A549 (cell line): ENCODE results near the gene ZSCAN30. TPM values are rescaled to one million over a fixed set of nuclear protein-coding genes. Genes with fewer than 3 reads are reported as not detected.
A peak's percentile ranks its signal among the peaks of the same experiment; 100 is the strongest.

ENCODE experiments used
- ATAC-seq, 2 experiments: fragments of 200-7000 bp in 1 of 2; fragments of >200 bp in 1 of 2; cut with Nextera tagmentation in 1 of 2; cut with Tn5 transposase in 1 of 2; 3 replicates each; pipeline versions ENCODE4 v1.8.0 to v1.9.1; 2018 to 2020; ENCODE audit warnings: mild to moderate bottlenecking in 1 of 2, moderate library complexity in 1 of 2
- CTCF ChIA-PET: fragments of 300-600 bp; sonication (Branson Sonifier 250); formaldehyde crosslinking; extraction: SDS; loops from one replicate; lab custom pipeline; 2021; ENCODE audit warnings: antibody characterized with exemption, inconsistent platforms; lab: Yijun Ruan, JAX
- POLR2A ChIA-PET: fragments of 350-600 bp; formaldehyde crosslinking; extraction: SDS; loops from one replicate; lab custom pipeline; 2021; ENCODE audit warnings: antibody characterized with exemption, inconsistent platforms; lab: Yijun Ruan, JAX
- DNase-seq, 2 experiments: peaks; one replicate each; pipeline versions ENCODE4 v3.0.0 to v3.0.0-alpha.2; 2011 to 2016; ENCODE audit warnings: low read depth in 1 of 2, low spot score in 1 of 2
- FAIRE-seq: peaks from 2 replicates; lab custom pipeline; 2011; peaks lifted over from hg19 to GRCh38; lab: Jason Lieb, UNC
- H3K27ac ChIP-seq, 2 experiments: fragments of >200 bp; sonication (Bioruptor Twin); formaldehyde crosslinking; 3 replicates each; pipeline ENCODE4 v1.5.1; 2016 to 2017
- H3K4me1 ChIP-seq: fragments of >200 bp; sonication (Bioruptor Twin); formaldehyde crosslinking; 3 replicates; pipeline ENCODE4 v1.6.1; 2016
- H3K4me2 ChIP-seq: fragments of >200 bp; sonication (Bioruptor Twin); formaldehyde crosslinking; 3 replicates; pipeline ENCODE4 v1.6.1; 2016
- H3K4me3 ChIP-seq: fragments of >200 bp; sonication (Bioruptor Twin); formaldehyde crosslinking; 3 replicates; pipeline ENCODE4 v1.5.1; 2016
- H3K9me3 ChIP-seq: fragments of >200 bp; sonication (Bioruptor Twin); formaldehyde crosslinking; 3 replicates; pipeline ENCODE4 v1.6.1; 2016
- BHLHE40 ChIP-seq: IDR thresholded peaks from 2 replicates; pipeline ENCODE4 v1.6.1; 2012; ENCODE audit warnings: low read depth, low read length, inconsistent platforms
- CBX2 ChIP-seq: fragments of 200-600 bp; sonication (generic); IDR thresholded peaks from 2 replicates; pipeline ENCODE4 v1.6.1; 2016; ENCODE audit warnings: low read depth, mild to moderate bottlenecking, borderline replicate concordance
- CBX8 ChIP-seq: fragments of 200-600 bp; sonication (generic); IDR thresholded peaks from 2 replicates; pipeline ENCODE4 v1.6.1; 2016
- CHD2 ChIP-seq: fragments of 150-350 bp; IDR thresholded peaks from 2 replicates; pipeline ENCODE4 v1.6.1; 2014; ENCODE audit warnings: low read length; ENCODE audit not compliant: partially characterized antibody
- CTCF ChIP-seq: fragments of >200 bp; sonication (Bioruptor Twin); formaldehyde crosslinking; IDR thresholded peaks from 3 replicates; pipeline ENCODE4 v1.5.1; 2016
- EHMT2 ChIP-seq: fragments of 200-600 bp; sonication (generic); IDR thresholded peaks from 2 replicates; pipeline ENCODE4 v1.6.1; 2016; ENCODE audit warnings: antibody characterized with exemption, low read depth, mild to moderate bottlenecking, moderate library complexity
- FOSB ChIP-seq: fragments of 250-450 bp; sonication (Bioruptor Pico); IDR thresholded peaks from 2 replicates; pipeline ENCODE4 v1.5.0; 2020; ENCODE audit warnings: mild to moderate bottlenecking, moderate library complexity
- FOSL2 ChIP-seq, 2 experiments: fragments of 450-650 bp in 1 of 2; fragments of >200 bp in 1 of 2; sonication (Bioruptor Twin) in 1 of 2; formaldehyde crosslinking; IDR thresholded peaks; 2 replicates each; pipeline versions ENCODE4 v1.5.0 to v1.6.1; 2016 to 2020; ENCODE audit warnings: mild to moderate bottlenecking in 1 of 2, moderate library complexity in 1 of 2
- FOXS1 ChIP-seq: fragments of 250-450 bp; sonication (Bioruptor Pico); IDR thresholded peaks from 2 replicates; pipeline ENCODE4 v1.5.0; 2020; ENCODE audit warnings: mild to moderate bottlenecking, moderate library complexity
- HES2 ChIP-seq: fragments of >200 bp; sonication (Bioruptor Twin); formaldehyde crosslinking; IDR thresholded peaks from 2 replicates; pipeline ENCODE4 v1.6.1; 2016
- HOXB13 ChIP-seq: fragments of 250-450 bp; sonication (Bioruptor Pico); IDR thresholded peaks from 2 replicates; pipeline ENCODE4 v1.5.0; 2020; ENCODE audit warnings: low read depth, mild to moderate bottlenecking, moderate library complexity
- NFE2L2 ChIP-seq: fragments of 150-350 bp; conservative IDR thresholded peaks from 2 replicates; pipeline ENCODE4 v1.6.1; 2014; ENCODE audit warnings: low read length
- NR3C1 ChIP-seq: fragments of >200 bp; sonication (Bioruptor Twin); formaldehyde crosslinking; IDR thresholded peaks from 3 replicates; pipeline ENCODE4 v1.6.1; 2017
- PHF8 ChIP-seq: fragments of 200-600 bp; sonication (generic); IDR thresholded peaks from 2 replicates; pipeline ENCODE4 v1.6.1; 2016; ENCODE audit warnings: low read depth, mild to moderate bottlenecking, antibody characterized with exemption, moderate library complexity, borderline replicate concordance
- POLR2A ChIP-seq: IDR thresholded peaks from 2 replicates; pipeline ENCODE4 v1.6.1; 2012; ENCODE audit warnings: mild to moderate bottlenecking, low read length
- RCOR1 ChIP-seq: fragments of 150-350 bp; IDR thresholded peaks from 2 replicates; pipeline ENCODE4 v1.6.1; 2014; ENCODE audit warnings: antibody characterized with exemption, low read length, low read depth
- RNF2 ChIP-seq: fragments of 200-600 bp; sonication (generic); IDR thresholded peaks from 2 replicates; pipeline ENCODE4 v1.6.1; 2016; ENCODE audit warnings: low read depth, mild to moderate bottlenecking, antibody characterized with exemption, moderate library complexity, borderline replicate concordance
- TP53 ChIP-seq: fragments of 250-450 bp; sonication (Bioruptor Pico); IDR thresholded peaks from 2 replicates; pipeline ENCODE4 v1.5.0; 2021; ENCODE audit warnings: mild to moderate bottlenecking, moderate library complexity
- USF2 ChIP-seq: fragments of 450-650 bp; IDR thresholded peaks from 2 replicates; pipeline ENCODE4 v1.6.1; 2014; ENCODE audit warnings: antibody characterized with exemption
- ZFP36 ChIP-seq: fragments of 450-650 bp; IDR thresholded peaks from 2 replicates; pipeline ENCODE4 v1.6.1; 2014; ENCODE audit warnings: borderline replicate concordance; ENCODE audit not compliant: partially characterized antibody
- WGBS: methylation state at CpG from one replicate; pipeline ENCODE4 v1.1.6; 2017; ENCODE audit errors: missing lambda C conversion rate; 5-methylcytosine and 5-hydroxymethylcytosine counted together
- polyA plus RNA-seq, 4 experiments: library from polyadenylated mRNA; depleted of rRNA in 3 of 4; stranded (reverse); fragments of >200 nt; fragmentation: RNase III in 1 of 4; extraction: RNeasy Plus Mini Kit Qiagen cat#74134 plus additional on column Dnase treatment in 1 of 4; gene quantifications; 2 replicates in 3 of 4; 3 replicates in 1 of 4; pipeline ENCODE4 v1.2.3, GENCODE V29; 2011 to 2017

Gene ZSCAN30
- polyA plus RNA-seq, 2 of the 4 experiments (the other 2 are of a cell fraction): 2.9 to 3.0 TPM

- no peak for TF ChIP-seq FOSL2 (IDR thresholded peaks at IDR 0.05)
- no peak for TF ChIP-seq FOSL2 (CRISPR knock-in tag; IDR thresholded peaks at IDR 0.05)
- no peak for TF ChIP-seq RNF2
- TF ChIP-seq HES2: no peak
- TF ChIP-seq TP53: no peak
- TF ChIP-seq NFE2L2: no peak
- TF ChIP-seq POLR2A: no peak
- no peak for TF ChIP-seq RCOR1
- no peak for TF ChIP-seq NR3C1
- TF ChIP-seq CHD2: no peak
- TF ChIP-seq EHMT2: no peak
- TF ChIP-seq FOXS1 (CRISPR knock-in tag): no peak
- TF ChIP-seq ZFP36: no peak
- no peak for ATAC-seq
- H3K27ac ChIP-seq: peak overlapping the region; percentile 88 to 90
- POLR2A ChIA-PET: interaction anchor here (1.8 kb wide), 1 partner anchor 49 kb away, joined by 18 read pairs; the partner anchor contains the start of gene ZNF397
- peak overlapping the region; percentile 86 for H3K4me2 ChIP-seq
- 60% methylated on average over 6 of the region's 6 CpGs for WGBS
- no peak for FAIRE-seq
- CTCF ChIA-PET: no interaction called here
- no peak for DNase-seq
- H3K4me3 ChIP-seq: peak overlapping the region; percentile 61
- 0 out of 3 replicates have a peak, but pooled peaks cover 5% of the 10 kb centered on the region for H3K4me1 ChIP-seq
- H3K9me3 ChIP-seq: peaks cover 20% of the 10 kb centered on the region; the same call in 2 of the 3 replicates
Observed at GRCh38 chr18:35289293-35289692, 736 bp downstream of the ZSCAN30 start.

- CTCF ChIA-PET: no interaction called here
- peaks cover 18% of the 10 kb centered on the region for H3K9me3 ChIP-seq
- H3K27ac ChIP-seq: no peak overlapping the region
- H3K4me2 ChIP-seq: no peak overlapping the region
- H3K4me3 ChIP-seq: no peak overlapping the region
- ATAC-seq: no peak
- no CpG with 5 or more reads among the region's 3 CpGs for WGBS
- TF ChIP-seq USF2 (no peak), CBX8 (no peak), HOXB13 (no peak), RNF2 (no peak)
- TF ChIP-seq, all 56 proteins: peak for 0
- POLR2A ChIA-PET: no interaction called here
- no peaks in the 10 kb centered on the region for H3K4me1 ChIP-seq
- no peak for DNase-seq
- no peak for FAIRE-seq
Observed at GRCh38 chr18:35284841-35285240, 5.2 kb downstream of the ZSCAN30 start.

GRCh38 chr18:35283923-35284794 is 5.9 kb downstream of the ZSCAN30 start:
- Histone ChIP-seq H3K4me3 (no peak overlapping the region), H3K4me2 (no peak overlapping the region), H3K4me1 (no peaks in the 10 kb centered on the region), H3K9me3 (peaks cover 18% of the 10 kb centered on the region), H3K27ac (no peak overlapping the region)
- no peak for ATAC-seq
- ChIA-PET CTCF (no interaction called here), POLR2A (no interaction called here)
- TF ChIP-seq HES2 (no peak), PHF8 (no peak), BHLHE40 (no peak), FOSB (no peak), CTCF (no peak), CHD2 (no peak), EHMT2 (no peak), CBX2 (no peak)
- DNase-seq: peak in 1 of 2 experiments; percentile 5
- 70% methylated on average over 4 of the region's 7 CpGs for WGBS
- no peak for FAIRE-seq
